HL-60 (cell line): ENCODE measurements around the gene POTEF.
"Not testable (repeated sequence)": the region's sequence is repeated elsewhere in the genome, so short reads cannot be mapped to it uniquely, and the experiment has no call there.

Experiments used
- CTCF ChIP-seq: IDR thresholded peaks from one replicate; pipeline ENCODE4 v1.5.1; 2011; ENCODE audit warnings: low read length, control low read depth, inconsistent platforms; ENCODE audit not compliant: insufficient read depth
- POLR2AphosphoS5 ChIP-seq: IDR thresholded peaks from 2 replicates; pipeline ENCODE4 v1.6.1; 2012; ENCODE audit warnings: low read depth
- REST ChIP-seq: IDR thresholded peaks from 2 replicates; pipeline ENCODE4 v1.6.1; 2012; ENCODE audit warnings: low read depth; ENCODE audit not compliant: insufficient replicate concordance

- 0 out of 2 replicates have a peak, but pooled peaks have one; percentile 30 for TF ChIP-seq POLR2AphosphoS5
- not testable (repeated sequence) for TF ChIP-seq CTCF, REST
These were observed 28.3 kb upstream of the POTEF start for GRCh38 chr2:130157354-130157753.
